Measurements from ENCODE around the gene MRM1. TPM values are rescaled to one million over a fixed set of nuclear protein-coding genes. Genes with fewer than 3 reads are reported as not detected.

Gene MRM1
- total RNA-seq, 1 donor from 2014 or later: 5.4 TPM

GRCh38 chr17:36597866-36598777 is 3.3 kb upstream of the MRM1 start:
- peaks cover 2% of the 10 kb centered on the region for H3K36me3 Mint-ChIP-seq
- no peak overlapping the region for H3K27ac Mint-ChIP-seq
- H3K4me1 Mint-ChIP-seq: peaks cover 28% of the 10 kb centered on the region
- no peak overlapping the region for H3K4me3 Mint-ChIP-seq
- no peaks in the 10 kb centered on the region for H3K27me3 Mint-ChIP-seq (ENCODE audit: low read depth)
- no peak for TF ChIP-seq CTCF (IDR thresholded peaks at IDR 0.05; ENCODE audit: unreplicated experiment)
- DNase-seq (ENCODE audit: low spot score in 2 of 2, unreplicated experiment in 2 of 2): no peak
- H3K9me3 Mint-ChIP-seq: no peaks in the 10 kb centered on the region

DNA sequence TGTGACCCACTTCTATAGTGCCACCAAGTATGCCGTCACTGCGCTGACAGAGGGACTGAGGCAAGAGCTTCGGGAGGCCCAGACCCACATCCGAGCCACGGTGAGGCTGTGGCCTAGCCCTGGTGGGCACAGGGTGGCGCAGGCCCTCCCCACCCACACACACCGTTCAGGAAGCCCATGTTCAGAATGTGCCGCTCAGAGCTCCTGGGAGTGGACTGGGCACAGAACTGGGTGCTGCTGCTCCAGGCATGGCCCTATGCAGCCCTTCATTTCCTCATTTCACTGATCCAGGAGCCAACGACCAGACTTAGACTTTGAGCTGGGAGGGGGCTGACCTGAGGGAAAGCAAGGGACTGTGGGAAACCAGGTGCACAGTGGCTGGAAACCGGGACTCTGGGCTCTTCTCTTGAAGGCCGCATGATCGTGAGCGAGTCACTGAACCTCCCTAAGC is 2.4 kb upstream of the MRM1 start:
- DNase-seq (ENCODE audit: low spot score in 2 of 2, unreplicated experiment in 2 of 2): no peak
- Mint-ChIP-seq H3K9me3 (no peaks in the 10 kb centered on the region), H3K36me3 (peaks cover 2% of the 10 kb centered on the region), H3K4me1 (peaks cover 20% of the 10 kb centered on the region), H3K27ac (no peak overlapping the region), H3K4me3 (no peak overlapping the region), H3K27me3 (ENCODE audit: low read depth) (no peaks in the 10 kb centered on the region)
- TF ChIP-seq CTCF (IDR thresholded peaks at IDR 0.05; ENCODE audit: unreplicated experiment): no peak

DNA sequence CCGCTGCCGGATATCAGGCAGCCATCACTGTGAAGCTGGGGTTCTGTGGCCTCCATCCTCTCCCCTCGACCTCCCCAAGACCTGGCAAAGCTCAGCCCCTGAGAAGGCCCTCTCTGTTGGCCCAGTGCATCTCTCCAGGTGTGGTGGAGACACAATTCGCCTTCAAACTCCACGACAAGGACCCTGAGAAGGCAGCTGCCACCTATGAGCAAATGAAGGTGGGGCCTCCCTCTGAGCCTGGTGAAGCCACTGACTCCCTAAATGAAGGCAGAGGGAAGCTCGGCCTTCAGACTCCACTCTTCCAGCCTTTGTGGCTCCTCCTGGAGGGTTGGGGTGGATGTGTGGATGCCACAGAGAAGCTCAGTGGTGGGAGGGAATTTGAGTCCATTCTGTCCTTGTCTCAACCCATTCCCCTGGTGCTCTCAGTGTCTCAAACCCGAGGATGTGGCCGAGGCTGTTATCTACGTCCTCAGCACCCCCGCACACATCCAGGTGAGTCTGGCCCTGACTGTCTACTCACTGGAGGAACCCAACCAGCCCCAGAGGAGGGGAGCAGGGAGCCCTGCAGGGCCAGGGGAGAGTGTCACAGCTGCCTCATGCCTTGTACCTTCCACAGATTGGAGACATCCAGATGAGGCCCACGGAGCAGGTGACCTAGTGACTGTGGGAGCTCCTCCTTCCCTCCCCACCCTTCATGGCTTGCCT is 1.7 kb upstream of the MRM1 start:
- Mint-ChIP-seq H3K27ac (no peak overlapping the region), H3K27me3 (ENCODE audit: low read depth) (no peaks in the 10 kb centered on the region), H3K9me3 (no peaks in the 10 kb centered on the region), H3K4me3 (no peak overlapping the region), H3K36me3 (peaks cover 2% of the 10 kb centered on the region), H3K4me1 (peaks cover 22% of the 10 kb centered on the region)
- no peak for DNase-seq (ENCODE audit: low spot score in 2 of 2, unreplicated experiment in 2 of 2)
- TF ChIP-seq CTCF (IDR thresholded peaks at IDR 0.05; ENCODE audit: unreplicated experiment): no peak

GRCh38 chr17:36600465-36600864 is 918 bp upstream of the MRM1 start:
- no peak for DNase-seq (ENCODE audit: low spot score in 2 of 2, unreplicated experiment in 2 of 2)
- TF ChIP-seq CTCF (IDR thresholded peaks at IDR 0.05; ENCODE audit: unreplicated experiment): no peak
- Mint-ChIP-seq H3K27me3 (ENCODE audit: low read depth) (no peaks in the 10 kb centered on the region), H3K4me1 (peaks cover 22% of the 10 kb centered on the region), H3K9me3 (no peaks in the 10 kb centered on the region), H3K4me3 (peak overlapping the region; percentile 82), H3K36me3 (no peaks in the 10 kb centered on the region), H3K27ac (peak overlapping the region; percentile 81)

DNA sequence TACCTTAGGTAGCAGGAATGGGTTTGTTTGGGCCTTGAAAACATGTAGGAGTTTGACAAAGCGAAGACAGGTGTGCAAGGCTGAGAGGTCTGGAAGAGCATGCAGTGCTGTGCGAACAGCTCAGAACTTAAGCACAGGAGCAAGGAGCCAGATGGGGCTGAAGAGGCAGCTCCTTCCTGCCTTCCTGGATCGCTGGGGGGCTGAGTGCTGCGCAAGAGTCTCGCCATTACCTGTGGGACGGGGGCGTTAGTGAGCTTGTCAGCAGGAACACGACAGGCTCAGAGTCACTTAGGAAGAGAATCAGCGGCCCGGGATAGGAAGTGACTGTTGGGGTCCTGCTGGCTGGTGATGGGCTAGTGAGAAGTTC is 464 bp upstream of the MRM1 start:
- Mint-ChIP-seq H3K4me3 (peak overlapping the region; percentile 82), H3K9me3 (no peaks in the 10 kb centered on the region), H3K4me1 (peaks cover 22% of the 10 kb centered on the region), H3K36me3 (no peaks in the 10 kb centered on the region), H3K27ac (peak overlapping the region; percentile 81), H3K27me3 (ENCODE audit: low read depth) (no peaks in the 10 kb centered on the region)
- peak in 1 of 2 experiments; percentile 47 for DNase-seq (ENCODE audit: low spot score in 2 of 2, unreplicated experiment in 2 of 2)
- no peak for TF ChIP-seq CTCF (IDR thresholded peaks at IDR 0.05; ENCODE audit: unreplicated experiment)

Measured in mesothelial cell of epicardium (in vitro differentiated cells).